ENCODE data around the gene ATP8A2.

ATP8A2 gene

GRCh38 chr13:25879466-25879865 is 507.7 kb downstream of the ATP8A2 start:
- DNase-seq (ENCODE audit: low read depth, low spot score) = no peak

GRCh38 chr13:25881136-25881926 is 509.6 kb downstream of the ATP8A2 start:
- no peak for DNase-seq (ENCODE audit: low read depth, low spot score)

GRCh38 chr13:25881971-25882451 is 510.2 kb downstream of the ATP8A2 start:
- DNase-seq (ENCODE audit: low read depth, low spot score) = no peak

- no peak for DNase-seq (ENCODE audit: low read depth, low spot score)
These were observed 510.9 kb downstream of the ATP8A2 start for GRCh38 chr13:25882466-25883357.

GRCh38 chr13:25885418-25885817 is 513.6 kb downstream of the ATP8A2 start:
- no peak for DNase-seq (ENCODE audit: low read depth, low spot score)

- no peak for DNase-seq (ENCODE audit: low read depth, low spot score)
These were observed 514.9 kb downstream of the ATP8A2 start for GRCh38 chr13:25886438-25887214.

- no peak for DNase-seq (ENCODE audit: low read depth, low spot score)
These were observed 516.3 kb downstream of the ATP8A2 start for GRCh38 chr13:25887962-25888655.

GRCh38 chr13:25890671-25891212 is 519.0 kb downstream of the ATP8A2 start:
- no peak for DNase-seq (ENCODE audit: low read depth, low spot score)

- DNase-seq (ENCODE audit: low read depth, low spot score) = no peak
These were observed 527.2 kb downstream of the ATP8A2 start for GRCh38 chr13:25898991-25899390.

GRCh38 chr13:25899464-25899863 is 527.7 kb downstream of the ATP8A2 start:
- DNase-seq (ENCODE audit: low read depth, low spot score) = no peak

GRCh38 chr13:25899952-25900351 is 528.2 kb downstream of the ATP8A2 start:
- DNase-seq (ENCODE audit: low read depth, low spot score) = no peak

GRCh38 chr13:25901460-25902376 is 529.9 kb downstream of the ATP8A2 start:
- DNase-seq (ENCODE audit: low read depth, low spot score) = no peak

GRCh38 chr13:25902455-25902854 is 530.7 kb downstream of the ATP8A2 start:
- no peak for DNase-seq (ENCODE audit: low read depth, low spot score)

GRCh38 chr13:25902891-25903341 is 531.1 kb downstream of the ATP8A2 start:
- no peak for DNase-seq (ENCODE audit: low read depth, low spot score)

- no peak for DNase-seq (ENCODE audit: low read depth, low spot score)
These were observed 533.1 kb downstream of the ATP8A2 start for GRCh38 chr13:25904830-25905229.

GRCh38 chr13:25905611-25906010 is 533.8 kb downstream of the ATP8A2 start:
- DNase-seq (ENCODE audit: low read depth, low spot score) = no peak

- DNase-seq (ENCODE audit: low read depth, low spot score) = no peak
These were observed 534.5 kb downstream of the ATP8A2 start for GRCh38 chr13:25906191-25906661.

GRCh38 chr13:25908366-25908765 is 536.6 kb downstream of the ATP8A2 start:
- no peak for DNase-seq (ENCODE audit: low read depth, low spot score)

GRCh38 chr13:25910243-25910642 is 538.5 kb downstream of the ATP8A2 start:
- no peak for DNase-seq (ENCODE audit: low read depth, low spot score)
